ENCODE results near the gene KRTAP17-1.

The KRTAP17-1 gene

DNA sequence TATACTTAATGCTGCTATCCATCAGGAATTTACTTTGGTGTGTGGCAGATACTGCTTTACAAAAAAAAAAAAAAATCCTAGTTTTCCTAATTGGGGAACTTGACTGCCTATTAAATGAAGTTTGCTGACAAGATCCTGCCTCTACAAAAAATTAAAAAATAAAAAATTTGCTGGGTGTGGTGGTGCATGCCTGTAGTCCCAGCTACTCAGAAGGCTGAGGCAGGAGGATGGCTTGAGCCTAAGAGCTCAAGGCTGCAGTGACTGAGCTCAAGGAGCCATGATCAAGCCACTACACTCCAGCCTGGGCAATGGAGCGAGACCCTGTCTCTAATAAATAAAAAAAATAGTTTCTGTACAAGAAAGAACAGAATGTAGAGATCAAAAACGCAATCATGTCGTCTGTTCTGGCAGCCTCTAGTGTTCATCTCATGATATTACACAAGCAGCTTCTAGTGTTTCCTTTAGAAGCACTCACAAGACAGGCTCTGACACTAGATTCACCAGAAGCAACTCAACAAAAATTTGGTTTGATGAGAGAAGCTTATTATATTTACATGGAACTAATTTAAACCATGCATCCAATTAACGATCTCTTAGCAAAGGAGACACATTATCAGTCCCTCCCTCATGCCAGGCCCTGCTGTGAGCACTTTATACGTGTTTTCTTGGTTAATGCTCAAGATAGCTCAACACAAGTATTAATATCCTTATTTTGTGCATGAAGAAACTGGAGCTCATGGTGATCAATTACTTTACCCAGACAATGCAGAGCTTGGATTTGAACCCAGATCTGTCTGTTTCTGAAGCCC lies 6.8 kb upstream of the KRTAP17-1 start:
- ChIA-PET CTCF (interaction anchor here (0.5 to 2.8 kb wide), 22 partner anchors 8 to 675 kb away, joined by 3 to 22 read pairs (median 4); partner anchors contain the start of genes KRTAP16-1, KRTAP29-1 and SMARCE1), POLR2A (no interaction called here)
- peaks cover 0 to 7% (median 0%) of the 10 kb centered on the region in 4 experiments for H3K4me1 ChIP-seq (ENCODE audit: control extremely low read depth in 1 of 4, control insufficient read depth in 4 of 4, insufficient read depth in 4 of 4, low read length in 3 of 4)
- peaks cover 0 to 9% (median 0%) of the 10 kb centered on the region in 5 experiments for H3K9me3 ChIP-seq (ENCODE audit: control extremely low read depth in 1 of 5, control insufficient read depth in 4 of 5, insufficient read depth in 2 of 5, low read depth in 1 of 5, low read length in 4 of 5)
- DNase-seq = peak; percentile 40 to 74 (median 68)
- WGBS (ENCODE audit: insufficient coverage) = 60% methylated on average over 1 of the region's 5 CpGs
- H3K4me3 ChIP-seq (ENCODE audit: control insufficient read depth in 1 of 7, extremely low read depth in 1 of 7, insufficient read depth in 4 of 7, low read depth in 2 of 7, low read length in 6 of 7) = no peak overlapping the region
- no peaks in the 10 kb centered on the region for H3K27me3 ChIP-seq (replicated peaks in 2 of 5; ENCODE audit: control insufficient read depth in 4 of 5, insufficient read depth in 5 of 5, low read length in 4 of 5)
- H3K27ac ChIP-seq (ENCODE audit: insufficient read depth in 1 of 2, low read depth in 1 of 2, low read length in 2 of 2, poor library complexity in 1 of 2, severe bottlenecking in 2 of 2) = no peak overlapping the region
- H3K36me3 ChIP-seq (ENCODE audit: control insufficient read depth in 4 of 4, insufficient read depth in 4 of 4, low read length in 3 of 4) = no peaks in the 10 kb centered on the region

DNA sequence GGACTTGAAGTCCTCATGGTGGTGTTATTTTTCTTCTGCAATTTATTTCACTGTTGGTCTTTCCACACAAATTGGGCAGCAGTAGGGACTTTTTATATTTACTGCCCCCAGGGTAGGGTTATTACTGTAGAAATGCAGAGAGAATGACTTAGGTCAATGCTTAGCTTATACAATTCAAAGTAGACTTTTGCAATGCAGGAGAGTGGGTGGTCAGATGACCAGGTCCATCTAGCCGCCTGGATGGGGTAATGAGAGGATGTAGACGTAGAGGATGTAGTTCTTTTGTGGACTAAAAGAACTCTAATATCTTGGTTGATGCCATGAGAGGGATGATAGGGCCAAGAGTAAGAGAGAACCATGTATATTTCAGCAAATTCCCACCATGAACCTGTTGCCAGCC lies 2.7 kb upstream of the KRTAP17-1 start:
- Histone ChIP-seq H3K27me3 (replicated peaks in 2 of 5; ENCODE audit: control insufficient read depth in 4 of 5, insufficient read depth in 5 of 5, low read length in 4 of 5) (no peaks in the 10 kb centered on the region), H3K9me3 (ENCODE audit: control extremely low read depth in 1 of 5, control insufficient read depth in 4 of 5, insufficient read depth in 2 of 5, low read depth in 1 of 5, low read length in 4 of 5) (peaks cover 0 to 9% (median 0%) of the 10 kb centered on the region in 5 experiments), H3K4me3 (ENCODE audit: control insufficient read depth in 1 of 7, extremely low read depth in 1 of 7, insufficient read depth in 4 of 7, low read depth in 2 of 7, low read length in 6 of 7) (no peak overlapping the region), H3K4me1 (ENCODE audit: control extremely low read depth in 1 of 4, control insufficient read depth in 4 of 4, insufficient read depth in 4 of 4, low read length in 3 of 4) (no peaks in the 10 kb centered on the region), H3K36me3 (ENCODE audit: control insufficient read depth in 4 of 4, insufficient read depth in 4 of 4, low read length in 3 of 4) (no peaks in the 10 kb centered on the region), H3K27ac (ENCODE audit: insufficient read depth in 1 of 2, low read depth in 1 of 2, low read length in 2 of 2, poor library complexity in 1 of 2, severe bottlenecking in 2 of 2) (no peak overlapping the region)
- 86% methylated on average over 1 of the region's 2 CpGs for WGBS (ENCODE audit: insufficient coverage)
- CTCF ChIA-PET = interaction anchor here (0.5 kb wide), 1 partner anchor 146 kb away, joined by 3 read pairs; no protein-coding TSS in a partner anchor
- POLR2A ChIA-PET = no interaction called here
- no peak for DNase-seq

DNA sequence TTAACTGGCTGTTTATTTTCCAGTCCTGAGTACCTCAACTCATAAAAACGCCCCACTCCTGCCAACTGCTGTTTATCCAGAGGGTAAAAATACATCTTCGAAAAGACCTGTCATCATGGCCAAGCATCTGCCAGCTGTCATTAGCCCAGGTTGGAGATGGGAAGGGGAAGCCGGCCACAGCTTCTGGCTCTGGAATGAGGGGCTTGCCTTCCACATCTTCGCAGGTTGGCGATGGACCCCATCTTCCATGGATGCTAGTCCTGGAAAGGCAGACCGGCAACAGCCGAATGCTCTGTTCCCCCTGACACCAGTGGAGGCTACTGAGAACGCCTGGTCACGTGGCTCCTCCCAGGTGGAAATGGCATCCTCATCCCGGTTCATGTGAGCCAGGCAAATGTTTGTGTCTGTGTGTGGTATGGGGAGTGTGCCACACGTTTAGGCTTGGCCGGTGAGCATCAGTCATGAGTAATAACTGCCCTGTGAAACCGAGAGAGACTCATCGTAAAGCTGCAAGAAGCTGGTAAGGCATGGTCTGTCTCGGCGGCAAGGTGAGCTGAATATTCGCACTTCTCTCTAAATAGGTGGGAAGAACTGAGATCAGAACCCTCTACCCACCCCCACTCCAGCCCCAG lies 420 bp upstream of the KRTAP17-1 start:
- Histone ChIP-seq H3K4me3 (ENCODE audit: control insufficient read depth in 1 of 7, extremely low read depth in 1 of 7, insufficient read depth in 4 of 7, low read depth in 2 of 7, low read length in 6 of 7) (no peak overlapping the region), H3K9me3 (ENCODE audit: control extremely low read depth in 1 of 5, control insufficient read depth in 4 of 5, insufficient read depth in 2 of 5, low read depth in 1 of 5, low read length in 4 of 5) (peaks cover 0 to 9% (median 0%) of the 10 kb centered on the region in 5 experiments), H3K27ac (ENCODE audit: insufficient read depth in 1 of 2, low read depth in 1 of 2, low read length in 2 of 2, poor library complexity in 1 of 2, severe bottlenecking in 2 of 2) (no peak overlapping the region), H3K36me3 (ENCODE audit: control insufficient read depth in 4 of 4, insufficient read depth in 4 of 4, low read length in 3 of 4) (no peaks in the 10 kb centered on the region), H3K4me1 (ENCODE audit: control extremely low read depth in 1 of 4, control insufficient read depth in 4 of 4, insufficient read depth in 4 of 4, low read length in 3 of 4) (no peaks in the 10 kb centered on the region), H3K27me3 (replicated peaks in 2 of 5; ENCODE audit: control insufficient read depth in 4 of 5, insufficient read depth in 5 of 5, low read length in 4 of 5) (no peaks in the 10 kb centered on the region)
- CTCF ChIA-PET = interaction anchor here (0.6 kb wide), 1 partner anchor 346 kb away, joined by 3 read pairs; no protein-coding TSS in a partner anchor
- DNase-seq = no peak
- POLR2A ChIA-PET = no interaction called here
- 90% methylated on average over 9 of the region's 17 CpGs for WGBS (ENCODE audit: insufficient coverage)

DNA sequence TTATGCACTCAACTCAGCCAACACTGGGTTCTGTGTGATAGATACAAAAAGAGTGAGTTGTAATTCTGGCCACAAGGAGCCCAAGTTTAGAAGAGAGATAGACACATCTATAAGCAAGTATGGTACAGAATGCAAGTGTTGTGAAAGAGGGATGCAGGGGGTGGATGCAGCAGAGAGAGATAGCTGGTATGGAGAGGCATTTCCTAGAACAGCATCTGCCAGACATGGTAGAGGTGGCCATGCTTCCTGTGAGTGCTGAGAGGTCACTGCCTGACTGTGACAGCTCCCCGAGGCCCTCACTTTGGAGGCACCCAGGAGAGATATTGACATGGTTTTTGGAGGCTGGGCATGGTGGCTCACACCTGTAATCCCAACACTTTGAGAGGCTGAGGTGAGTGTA lies 4.4 kb downstream of the KRTAP17-1 start:
- Histone ChIP-seq H3K9me3 (ENCODE audit: control extremely low read depth in 1 of 5, control insufficient read depth in 4 of 5, insufficient read depth in 2 of 5, low read depth in 1 of 5, low read length in 4 of 5) (no peaks in the 10 kb centered on the region), H3K36me3 (ENCODE audit: control insufficient read depth in 4 of 4, insufficient read depth in 4 of 4, low read length in 3 of 4) (no peaks in the 10 kb centered on the region), H3K27ac (ENCODE audit: insufficient read depth in 1 of 2, low read depth in 1 of 2, low read length in 2 of 2, poor library complexity in 1 of 2, severe bottlenecking in 2 of 2) (no peak overlapping the region), H3K4me1 (ENCODE audit: control extremely low read depth in 1 of 4, control insufficient read depth in 4 of 4, insufficient read depth in 4 of 4, low read length in 3 of 4) (peaks cover 9 to 32% (median 23%) of the 10 kb centered on the region in 4 experiments), H3K27me3 (replicated peaks in 2 of 5; ENCODE audit: control insufficient read depth in 4 of 5, insufficient read depth in 5 of 5, low read length in 4 of 5) (no peaks in the 10 kb centered on the region), H3K4me3 (ENCODE audit: control insufficient read depth in 1 of 7, extremely low read depth in 1 of 7, insufficient read depth in 4 of 7, low read depth in 2 of 7, low read length in 6 of 7) (no peak overlapping the region)
- DNase-seq = no peak
- CTCF ChIA-PET = no interaction called here
- 100% methylated on average over 1 of the region's 1 CpG for WGBS (ENCODE audit: insufficient coverage)
- POLR2A ChIA-PET = interaction anchor here (0.7 kb wide), 1 partner anchor 139 kb away, joined by 3 read pairs; no protein-coding TSS in a partner anchor

DNA sequence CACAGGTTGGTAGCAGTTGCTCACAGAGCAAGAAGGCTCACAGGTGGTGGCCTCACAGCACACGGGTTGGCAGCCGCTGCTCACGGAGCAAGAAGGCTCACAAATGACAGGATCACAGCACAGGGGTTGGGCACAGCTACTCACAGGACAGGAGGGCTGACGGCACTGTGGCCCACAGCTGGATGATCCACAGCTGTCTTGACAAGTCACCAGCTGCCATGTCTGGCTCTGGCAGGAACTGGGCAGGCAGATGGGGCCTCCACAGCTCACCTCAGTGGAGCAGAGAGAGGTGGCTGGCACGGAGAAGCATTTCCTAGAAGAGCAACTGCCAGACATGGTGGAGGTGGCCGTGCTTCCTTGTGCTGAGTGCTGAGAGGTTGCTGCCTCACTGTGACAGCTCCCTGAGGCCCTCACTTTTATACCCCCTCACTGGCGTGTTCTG lies 6.6 kb downstream of the KRTAP17-1 start, which contains the start of gene KRTAP16-1:
TSS of gene KRTAP16-1 (minus strand) at position 392 of the 442 bp plus-strand sequence. CDS start at position 336, 56 bp downstream.
- peaks cover 9 to 32% (median 23%) of the 10 kb centered on the region in 4 experiments for H3K4me1 ChIP-seq (ENCODE audit: control extremely low read depth in 1 of 4, control insufficient read depth in 4 of 4, insufficient read depth in 4 of 4, low read length in 3 of 4)
- no peaks in the 10 kb centered on the region for H3K36me3 ChIP-seq (ENCODE audit: control insufficient read depth in 4 of 4, insufficient read depth in 4 of 4, low read length in 3 of 4)
- CTCF ChIA-PET = interaction anchor here (1.1 to 1.7 kb wide), 4 partner anchors 13 to 401 kb away, joined by 3 to 14 read pairs (median 4); no protein-coding TSS in a partner anchor
- H3K27ac ChIP-seq (ENCODE audit: insufficient read depth in 1 of 2, low read depth in 1 of 2, low read length in 2 of 2, poor library complexity in 1 of 2, severe bottlenecking in 2 of 2) = peak within 1 kb of the TSS; percentile 33 to 74
- H3K27me3 ChIP-seq (replicated peaks in 2 of 5; ENCODE audit: control insufficient read depth in 4 of 5, insufficient read depth in 5 of 5, low read length in 4 of 5) = no peaks in the 10 kb centered on the region
- POLR2A ChIA-PET = no interaction called here
- H3K9me3 ChIP-seq (ENCODE audit: control extremely low read depth in 1 of 5, control insufficient read depth in 4 of 5, insufficient read depth in 2 of 5, low read depth in 1 of 5, low read length in 4 of 5) = no peaks in the 10 kb centered on the region
- peak in 2 of 3 donors; percentile 95 to 98 for DNase-seq
- peak within 1 kb of the TSS in 3 of 7 experiments; percentile 19 to 56 (median 40) for H3K4me3 ChIP-seq (ENCODE audit: control insufficient read depth in 1 of 7, extremely low read depth in 1 of 7, insufficient read depth in 4 of 7, low read depth in 2 of 7, low read length in 6 of 7)
- WGBS (ENCODE audit: insufficient coverage) = 0% methylated on average over 6 of the region's 7 CpGs

DNA sequence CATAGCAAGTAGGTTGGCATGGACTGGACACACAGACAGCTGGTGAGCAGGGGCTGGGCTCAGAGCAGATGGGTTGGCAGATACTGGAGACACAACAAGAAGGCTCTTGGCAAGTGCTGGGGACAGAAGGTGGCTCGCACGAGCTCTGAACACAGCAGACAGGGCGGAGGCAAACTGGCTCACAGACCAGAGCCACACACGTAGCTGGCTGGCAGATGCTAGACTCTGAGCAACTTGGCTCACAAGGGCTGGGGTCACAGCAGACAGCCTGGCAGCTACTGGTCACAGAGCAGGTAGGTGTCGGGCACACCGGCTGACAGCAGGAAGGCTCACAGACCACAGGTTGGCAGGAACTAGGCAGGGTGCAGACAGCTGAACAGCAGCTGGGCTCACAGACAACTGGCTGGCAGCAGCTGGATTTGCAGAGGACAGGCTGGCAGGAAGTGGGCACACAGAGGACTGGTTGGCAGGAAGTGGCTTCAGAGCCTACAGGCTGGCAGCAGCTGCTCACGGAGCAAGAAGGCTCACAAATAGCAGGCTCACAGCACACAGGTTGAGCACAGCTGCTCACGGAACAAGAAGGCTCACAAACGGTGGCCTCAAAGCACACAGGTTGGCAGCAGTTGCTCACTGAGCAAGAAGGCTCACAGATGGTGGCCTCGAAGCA lies 7.1 kb downstream of the KRTAP17-1 start:
- WGBS (ENCODE audit: insufficient coverage) = 2% methylated on average over 10 of the region's 10 CpGs
- H3K9me3 ChIP-seq (ENCODE audit: control extremely low read depth in 1 of 5, control insufficient read depth in 4 of 5, insufficient read depth in 2 of 5, low read depth in 1 of 5, low read length in 4 of 5) = no peaks in the 10 kb centered on the region
- H3K27ac ChIP-seq (ENCODE audit: insufficient read depth in 1 of 2, low read depth in 1 of 2, low read length in 2 of 2, poor library complexity in 1 of 2, severe bottlenecking in 2 of 2) = peak overlapping the region; percentile 33 to 74
- DNase-seq = peak; percentile 88 to 100 (median 98)
- H3K4me3 ChIP-seq (ENCODE audit: control insufficient read depth in 1 of 7, extremely low read depth in 1 of 7, insufficient read depth in 4 of 7, low read depth in 2 of 7, low read length in 6 of 7) = peak overlapping the region in 3 of 7 experiments; percentile 19 to 56 (median 40)
- H3K36me3 ChIP-seq (ENCODE audit: control insufficient read depth in 4 of 4, insufficient read depth in 4 of 4, low read length in 3 of 4) = no peaks in the 10 kb centered on the region
- ChIA-PET POLR2A (no interaction called here), CTCF (interaction anchor here (1.1 to 1.7 kb wide), 4 partner anchors 14 to 400 kb away, joined by 3 to 14 read pairs (median 4); no protein-coding TSS in a partner anchor)
- no peaks in the 10 kb centered on the region for H3K27me3 ChIP-seq (replicated peaks in 2 of 5; ENCODE audit: control insufficient read depth in 4 of 5, insufficient read depth in 5 of 5, low read length in 4 of 5)
- peaks cover 9 to 34% (median 23%) of the 10 kb centered on the region in 4 experiments for H3K4me1 ChIP-seq (ENCODE audit: control extremely low read depth in 1 of 4, control insufficient read depth in 4 of 4, insufficient read depth in 4 of 4, low read length in 3 of 4)
